Esophagus muscularis mucosa (tissue), 4 donors: Measurements from ENCODE around the gene GPC6. TPM values are rescaled to one million over a fixed set of nuclear protein-coding genes. Genes with fewer than 3 reads are reported as not detected.

ENCODE experiments used
- DNase-seq: peaks from one replicate; pipeline ENCODE4 v3.0.0-alpha.2; 2017; ENCODE audit errors: extremely low spot score
- H3K27ac ChIP-seq, 4 donors: fragments of 200-600 bp; sonication (generic); replicated peaks in 1 of 4; 1 replicate in 3 of 4; 2 replicates in 1 of 4; pipeline ENCODE4 v1.5.1; 2016 to 2019; ENCODE audit warnings: mild to moderate bottlenecking in 1 of 4
- H3K27me3 ChIP-seq, 4 donors: fragments of 200-600 bp; sonication (generic); one replicate each; pipeline versions ENCODE4 v1.5.1 to v1.6.0; 2016 to 2019
- H3K36me3 ChIP-seq, 4 donors: fragments of 200-600 bp; sonication (generic); one replicate each; pipeline ENCODE4 v1.5.1; 2016 to 2019
- H3K4me1 ChIP-seq, 4 donors: fragments of 200-600 bp; sonication (generic); one replicate each; pipeline ENCODE4 v1.5.1; 2016 to 2019
- H3K4me3 ChIP-seq, 4 donors: fragments of 200-600 bp; sonication (generic); 1 replicate in 2 of 4; 2 replicates in 2 of 4; pipeline ENCODE4 v1.5.1; 2016 to 2019; ENCODE audit warnings: mild to moderate bottlenecking in 4 of 4, moderate library complexity in 1 of 4
- H3K9me3 ChIP-seq, 4 donors: fragments of 200-600 bp; sonication (generic); 1 replicate in 3 of 4; 2 replicates in 1 of 4; pipeline ENCODE4 v1.5.1; 2016 to 2019
- EP300 ChIP-seq: sonication (generic); formaldehyde crosslinking; IDR thresholded peaks from one replicate; pipeline ENCODE4 v1.6.1; 2017; ENCODE audit warnings: antibody characterized with exemption
- POLR2A ChIP-seq: fragments of 450-650 bp; IDR thresholded peaks from one replicate; pipeline ENCODE4 v1.6.1; 2017; ENCODE audit warnings: antibody characterized with exemption, moderate library complexity, mild to moderate bottlenecking, low read depth
- POLR2AphosphoS5 ChIP-seq, 2 donors: sonication (generic); formaldehyde crosslinking; IDR thresholded peaks; one replicate each; pipeline ENCODE4 v1.6.1; 2017; ENCODE audit warnings: antibody characterized with exemption in 2 of 2
- WGBS: methylation state at CpG from one replicate; pipeline ENCODE4 v1.1.5; 2018; 5-methylcytosine and 5-hydroxymethylcytosine counted together
- intact Hi-C: fragments of 100-400 bp; cut with DNase I; formaldehyde crosslinking; loops from one replicate; pipeline ENCODE4 v1.15.1; 2023
- total RNA-seq, 4 donors: library from RNA; depleted of rRNA; stranded (reverse); fragments of >200 nt; gene quantifications; one replicate each; pipeline versions ENCODE4 v1.1.0 to v1.2.1, GENCODE V29; 2016
- TF ChIP-seq, protein P1 (sequence below), 3 experiments: fragments of 200-600 bp in 2 of 3; fragments of 450-650 bp in 1 of 3; sonication (generic) in 2 of 3; IDR thresholded peaks; one replicate each; pipeline ENCODE4 v1.5.1; 2017 to 2019; ENCODE audit warnings: antibody characterized with exemption in 3 of 3, mild to moderate bottlenecking in 2 of 3, moderate library complexity in 1 of 3

Gene GPC6
- total RNA-seq, 4 donors from 2014 or later: 6.5 to 17.2 (median 13.5) TPM

DNA sequence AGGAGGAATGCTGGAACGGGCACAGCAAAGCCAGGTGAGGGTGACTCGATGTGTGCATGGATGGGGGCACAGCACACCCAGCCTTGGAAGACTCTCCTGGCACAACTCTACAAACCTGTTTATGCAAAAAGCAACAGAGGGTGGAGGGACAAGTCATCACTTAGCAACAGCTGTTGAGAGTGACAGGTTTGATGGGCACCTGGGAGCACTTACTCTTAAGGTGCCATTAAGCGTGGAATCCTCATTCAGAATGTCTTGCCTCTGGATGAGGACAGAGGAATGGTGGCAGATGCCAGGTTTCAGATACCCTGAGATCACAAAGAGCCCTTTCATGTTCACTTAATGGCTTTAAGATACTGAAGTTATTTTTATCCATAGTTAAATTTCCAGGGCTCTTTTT, 1155.9 kb downstream of the GPC6 start:
- no peaks in the 10 kb centered on the region for H3K27me3 ChIP-seq
- no peak overlapping the region for H3K4me3 ChIP-seq
- WGBS: 88% methylated on average over 3 of the region's 3 CpGs
- H3K4me1 ChIP-seq: no peaks in the 10 kb centered on the region
- no peaks in the 10 kb centered on the region for H3K36me3 ChIP-seq
- no peak for DNase-seq
- TF ChIP-seq EP300 (no peak), POLR2AphosphoS5 (IDR thresholded peaks at IDR 0.05) (no peak), POLR2A (no peak)
- TF ChIP-seq, protein P1, sequence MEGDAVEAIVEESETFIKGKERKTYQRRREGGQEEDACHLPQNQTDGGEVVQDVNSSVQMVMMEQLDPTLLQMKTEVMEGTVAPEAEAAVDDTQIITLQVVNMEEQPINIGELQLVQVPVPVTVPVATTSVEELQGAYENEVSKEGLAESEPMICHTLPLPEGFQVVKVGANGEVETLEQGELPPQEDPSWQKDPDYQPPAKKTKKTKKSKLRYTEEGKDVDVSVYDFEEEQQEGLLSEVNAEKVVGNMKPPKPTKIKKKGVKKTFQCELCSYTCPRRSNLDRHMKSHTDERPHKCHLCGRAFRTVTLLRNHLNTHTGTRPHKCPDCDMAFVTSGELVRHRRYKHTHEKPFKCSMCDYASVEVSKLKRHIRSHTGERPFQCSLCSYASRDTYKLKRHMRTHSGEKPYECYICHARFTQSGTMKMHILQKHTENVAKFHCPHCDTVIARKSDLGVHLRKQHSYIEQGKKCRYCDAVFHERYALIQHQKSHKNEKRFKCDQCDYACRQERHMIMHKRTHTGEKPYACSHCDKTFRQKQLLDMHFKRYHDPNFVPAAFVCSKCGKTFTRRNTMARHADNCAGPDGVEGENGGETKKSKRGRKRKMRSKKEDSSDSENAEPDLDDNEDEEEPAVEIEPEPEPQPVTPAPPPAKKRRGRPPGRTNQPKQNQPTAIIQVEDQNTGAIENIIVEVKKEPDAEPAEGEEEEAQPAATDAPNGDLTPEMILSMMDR (IDR thresholded peaks at IDR 0.05): no peak
- intact Hi-C loops: no loop called here
- H3K9me3 ChIP-seq: no peaks in the 10 kb centered on the region
- H3K27ac ChIP-seq: no peak overlapping the region

GRCh38 chr13:94382960-94383359, 1156.4 kb downstream of the GPC6 start:
- H3K27me3 ChIP-seq: no peaks in the 10 kb centered on the region
- no peak overlapping the region for H3K27ac ChIP-seq
- no peaks in the 10 kb centered on the region for H3K36me3 ChIP-seq
- no peak for DNase-seq
- intact Hi-C loops: no loop called here
- TF ChIP-seq POLR2AphosphoS5 (IDR thresholded peaks at IDR 0.05) (no peak), EP300 (no peak), POLR2A (no peak)
- TF ChIP-seq, protein P1 (IDR thresholded peaks at IDR 0.05): no peak
- 74% methylated on average over 5 of the region's 5 CpGs for WGBS
- H3K4me3 ChIP-seq: no peak overlapping the region
- no peaks in the 10 kb centered on the region for H3K4me1 ChIP-seq
- no peaks in the 10 kb centered on the region for H3K9me3 ChIP-seq

DNA sequence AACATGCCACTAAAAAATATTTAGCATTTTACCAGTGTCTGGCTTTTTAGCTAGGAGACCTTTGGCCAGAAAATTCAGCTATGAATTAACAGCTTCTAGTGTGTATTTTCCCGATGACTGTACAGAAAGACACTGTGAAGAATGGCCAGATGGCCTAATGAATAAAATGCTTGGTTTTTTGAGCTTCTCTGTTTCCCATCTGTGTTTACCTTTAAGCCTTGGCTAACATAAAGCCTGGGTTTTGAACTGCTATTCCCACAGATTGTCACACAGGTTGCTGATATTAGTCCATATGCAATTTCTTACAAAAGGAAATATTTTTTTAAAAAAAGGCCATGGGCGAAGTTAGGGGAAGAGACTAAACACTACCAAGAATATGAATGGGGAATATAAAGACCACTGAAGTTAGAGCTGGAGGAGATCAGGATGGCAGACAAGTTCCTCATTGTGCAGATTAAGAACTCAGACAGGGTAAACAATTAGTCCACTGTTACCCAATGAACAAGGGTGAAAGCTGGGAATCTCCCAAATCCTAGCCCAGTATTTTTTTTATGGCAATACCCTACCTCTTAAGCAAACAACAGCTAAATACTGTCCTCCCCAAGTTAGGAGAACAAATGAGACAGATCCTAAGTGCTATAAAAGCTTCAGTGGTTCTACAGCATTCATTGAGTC, 1157.8 kb downstream of the GPC6 start:
- Histone ChIP-seq H3K27me3 (no peaks in the 10 kb centered on the region), H3K4me1 (no peaks in the 10 kb centered on the region), H3K36me3 (no peaks in the 10 kb centered on the region), H3K9me3 (no peaks in the 10 kb centered on the region), H3K4me3 (no peak overlapping the region), H3K27ac (no peak overlapping the region)
- no peak for TF ChIP-seq POLR2AphosphoS5 (IDR thresholded peaks at IDR 0.05)
- TF ChIP-seq, protein P1 (IDR thresholded peaks at IDR 0.05): no peak
- no peak for TF ChIP-seq EP300
- TF ChIP-seq POLR2A: no peak
- DNase-seq: no peak
- intact Hi-C loops: no loop called here
- 81% methylated on average over 2 of the region's 2 CpGs for WGBS

DNA sequence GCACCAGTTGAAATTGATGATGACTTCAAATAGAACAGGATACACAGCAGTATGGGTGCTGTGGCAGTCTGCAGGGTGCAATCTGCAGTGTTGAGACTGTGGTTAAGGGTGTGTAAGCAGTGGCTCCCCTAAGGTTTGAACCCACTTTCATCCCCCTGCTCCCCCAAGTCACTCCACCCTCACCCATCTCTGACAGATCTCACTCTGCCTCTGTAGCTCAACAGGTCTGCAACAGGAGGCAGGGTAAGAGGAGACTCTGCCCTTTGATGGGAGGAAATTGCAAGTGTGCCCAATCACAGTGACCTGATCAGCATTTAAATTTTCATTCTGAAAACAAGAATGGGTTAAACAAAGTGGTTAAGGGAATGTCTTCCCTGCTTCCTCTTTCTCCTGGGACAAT, 1160.4 kb downstream of the GPC6 start:
- no peaks in the 10 kb centered on the region for H3K27me3 ChIP-seq
- intact Hi-C loops: no loop called here
- no peak overlapping the region for H3K4me3 ChIP-seq
- no peak for TF ChIP-seq POLR2AphosphoS5 (IDR thresholded peaks at IDR 0.05)
- TF ChIP-seq, protein P1 (IDR thresholded peaks at IDR 0.05): no peak
- no peak for TF ChIP-seq POLR2A
- TF ChIP-seq EP300: no peak
- H3K36me3 ChIP-seq: no peaks in the 10 kb centered on the region
- H3K27ac ChIP-seq: no peak overlapping the region
- no peaks in the 10 kb centered on the region for H3K9me3 ChIP-seq
- no peaks in the 10 kb centered on the region for H3K4me1 ChIP-seq
- no peak for DNase-seq
